Measurements from ENCODE around the gene DNMT1. TPM values are rescaled to one million over a fixed set of nuclear protein-coding genes. Genes with fewer than 3 reads are reported as not detected.
A peak's percentile ranks its signal among the peaks of the same experiment; 100 is the strongest.

The DNMT1 gene
- total RNA-seq, 1 donor, result 56.1 TPM

DNA sequence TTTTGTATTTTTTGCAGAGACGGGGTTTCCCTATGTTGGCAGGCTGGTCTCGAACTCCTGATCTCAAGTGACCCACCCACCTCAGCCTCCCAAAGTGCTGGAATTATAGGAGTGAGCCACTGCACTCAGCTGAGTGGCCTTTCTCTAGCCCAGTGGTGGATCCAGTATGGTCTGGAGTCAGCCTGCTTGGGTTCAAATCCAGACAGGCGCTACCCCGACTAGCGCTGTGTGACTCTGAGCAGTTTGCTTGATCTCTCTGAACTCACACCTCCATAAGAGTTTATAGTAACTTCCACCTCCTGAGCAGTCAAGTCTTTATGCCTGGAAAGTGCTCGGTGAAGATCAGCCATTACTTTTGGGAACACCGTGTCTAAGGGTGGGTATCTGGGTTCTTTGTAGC, 25.9 kb upstream of the DNMT1 start:
- TF ChIP-seq, protein P1, sequence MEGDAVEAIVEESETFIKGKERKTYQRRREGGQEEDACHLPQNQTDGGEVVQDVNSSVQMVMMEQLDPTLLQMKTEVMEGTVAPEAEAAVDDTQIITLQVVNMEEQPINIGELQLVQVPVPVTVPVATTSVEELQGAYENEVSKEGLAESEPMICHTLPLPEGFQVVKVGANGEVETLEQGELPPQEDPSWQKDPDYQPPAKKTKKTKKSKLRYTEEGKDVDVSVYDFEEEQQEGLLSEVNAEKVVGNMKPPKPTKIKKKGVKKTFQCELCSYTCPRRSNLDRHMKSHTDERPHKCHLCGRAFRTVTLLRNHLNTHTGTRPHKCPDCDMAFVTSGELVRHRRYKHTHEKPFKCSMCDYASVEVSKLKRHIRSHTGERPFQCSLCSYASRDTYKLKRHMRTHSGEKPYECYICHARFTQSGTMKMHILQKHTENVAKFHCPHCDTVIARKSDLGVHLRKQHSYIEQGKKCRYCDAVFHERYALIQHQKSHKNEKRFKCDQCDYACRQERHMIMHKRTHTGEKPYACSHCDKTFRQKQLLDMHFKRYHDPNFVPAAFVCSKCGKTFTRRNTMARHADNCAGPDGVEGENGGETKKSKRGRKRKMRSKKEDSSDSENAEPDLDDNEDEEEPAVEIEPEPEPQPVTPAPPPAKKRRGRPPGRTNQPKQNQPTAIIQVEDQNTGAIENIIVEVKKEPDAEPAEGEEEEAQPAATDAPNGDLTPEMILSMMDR (IDR thresholded peaks at IDR 0.05; ENCODE audit: insufficient read depth, low read depth, low read length), result no peak
- H3K4me3 ChIP-seq (ENCODE audit: low read depth, low read length), result no peak overlapping the region
- DNase-seq (ENCODE audit: low read depth), result no peak

DNA sequence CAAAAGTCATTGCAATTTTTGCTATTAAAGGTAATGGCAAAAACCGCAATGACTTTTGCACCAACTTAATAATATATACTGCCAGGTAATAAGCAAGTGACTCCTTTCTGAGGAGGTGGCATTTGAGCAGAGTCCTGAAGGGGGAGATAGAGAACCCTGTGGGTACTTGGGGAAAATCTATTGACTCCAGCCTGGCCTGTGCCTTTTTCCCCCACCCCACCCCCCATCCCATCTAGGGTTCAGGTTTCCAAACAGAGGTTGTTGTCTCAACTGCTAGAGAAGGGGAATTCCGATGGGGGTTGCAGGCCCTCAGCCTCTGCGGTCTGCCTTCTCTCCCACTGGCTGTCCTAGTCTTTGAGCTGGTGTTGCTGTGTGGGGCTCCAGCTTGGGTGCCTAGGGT, 24.9 kb upstream of the DNMT1 start:
- no peak overlapping the region for H3K4me3 ChIP-seq (ENCODE audit: low read depth, low read length)
- DNase-seq (ENCODE audit: low read depth), result peak; percentile 38
- TF ChIP-seq, protein P1 (IDR thresholded peaks at IDR 0.05; ENCODE audit: insufficient read depth, low read depth, low read length), result peak; percentile 44

- TF ChIP-seq, protein P1 (IDR thresholded peaks at IDR 0.05; ENCODE audit: insufficient read depth, low read depth, low read length), result no peak
- no peak overlapping the region for H3K4me3 ChIP-seq (ENCODE audit: low read depth, low read length)
These were observed 22.3 kb upstream of the DNMT1 start for GRCh38 chr19:10217085-10217484.

GRCh38 chr19:10214784-10215183, 20.0 kb upstream of the DNMT1 start:
- TF ChIP-seq, protein P1 (IDR thresholded peaks at IDR 0.05; ENCODE audit: insufficient read depth, low read depth, low read length), result no peak
- H3K4me3 ChIP-seq (ENCODE audit: low read depth, low read length), result no peak overlapping the region
- DNase-seq (ENCODE audit: low read depth), result peak; percentile 5

More at GRCh38 chr19:10217085-10217484, 22.3 kb upstream of the DNMT1 start:
- no peak for DNase-seq (ENCODE audit: low read depth)

- TF ChIP-seq, protein P1 (IDR thresholded peaks at IDR 0.05; ENCODE audit: insufficient read depth, low read depth, low read length), result no peak
- H3K4me3 ChIP-seq (ENCODE audit: low read depth, low read length), result no peak overlapping the region
- DNase-seq (ENCODE audit: low read depth), result no peak
These were observed 16.9 kb upstream of the DNMT1 start for GRCh38 chr19:10211691-10212090.

- TF ChIP-seq, protein P1 (IDR thresholded peaks at IDR 0.05; ENCODE audit: insufficient read depth, low read depth, low read length), result no peak
- no peak overlapping the region for H3K4me3 ChIP-seq (ENCODE audit: low read depth, low read length)
These were observed 16.3 kb upstream of the DNMT1 start for GRCh38 chr19:10211061-10211460.

GRCh38 chr19:10209315-10209714, 14.6 kb upstream of the DNMT1 start:
- peak; percentile 7 for DNase-seq (ENCODE audit: low read depth)
- TF ChIP-seq, protein P1 (IDR thresholded peaks at IDR 0.05; ENCODE audit: insufficient read depth, low read depth, low read length), result no peak
- H3K4me3 ChIP-seq (ENCODE audit: low read depth, low read length), result no peak overlapping the region

More at GRCh38 chr19:10211061-10211460, 16.3 kb upstream of the DNMT1 start:
- DNase-seq (ENCODE audit: low read depth), result no peak
